ENCODE results near the gene SEMA4D.

The SEMA4D gene

DNA sequence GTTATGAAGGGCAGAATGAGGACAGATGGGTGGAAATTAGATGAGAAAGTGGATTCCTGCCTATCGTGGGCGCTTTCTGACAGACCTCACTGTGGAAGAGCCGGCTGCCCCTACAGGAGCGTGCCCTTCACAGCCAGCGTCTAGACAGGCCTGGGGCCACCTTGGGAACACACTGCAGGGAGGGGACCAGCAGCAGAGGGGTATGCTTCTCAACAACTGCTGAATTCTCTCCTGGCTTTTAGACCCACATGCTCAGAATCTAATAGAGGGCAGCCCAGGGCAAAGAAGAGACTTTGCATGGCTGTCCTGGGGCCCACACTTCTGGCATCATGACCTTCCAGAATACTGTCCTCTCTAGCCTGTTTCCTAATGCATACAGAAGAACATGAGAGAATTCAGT is 2.1 kb upstream of the SEMA4D start:
- DNase-seq: no peak

DNA sequence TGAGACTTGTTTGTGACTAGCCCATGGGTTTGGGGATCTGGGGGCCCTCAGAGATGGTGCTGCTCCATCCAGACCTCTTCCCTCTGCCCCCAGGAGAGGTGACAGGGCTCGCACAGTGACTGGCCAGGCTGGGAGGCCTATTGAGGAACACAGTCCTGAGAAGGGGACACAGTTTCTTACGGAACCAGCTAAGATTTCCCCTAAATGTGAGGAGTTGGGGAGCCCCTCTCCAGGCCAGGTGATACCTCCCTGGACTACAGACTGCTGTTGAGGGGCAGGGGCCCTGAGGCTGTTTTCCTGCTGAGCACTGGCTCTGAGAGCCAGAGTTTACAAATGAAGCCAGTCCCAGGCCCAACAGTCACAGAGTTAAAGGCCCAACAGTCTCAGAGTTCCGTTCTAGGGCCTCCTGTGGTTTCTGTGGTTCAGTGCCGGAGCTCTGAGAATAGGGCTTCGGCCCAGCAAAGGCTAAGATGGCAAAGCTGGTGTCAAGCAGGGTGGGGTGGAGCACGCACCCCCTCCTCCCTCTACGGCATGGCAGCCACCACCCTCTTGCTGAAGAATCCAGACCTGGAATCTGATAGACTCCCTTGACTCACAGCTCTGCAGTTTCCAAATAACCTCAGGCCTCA is 1.1 kb upstream of the SEMA4D start:
- no peak for DNase-seq

DNA sequence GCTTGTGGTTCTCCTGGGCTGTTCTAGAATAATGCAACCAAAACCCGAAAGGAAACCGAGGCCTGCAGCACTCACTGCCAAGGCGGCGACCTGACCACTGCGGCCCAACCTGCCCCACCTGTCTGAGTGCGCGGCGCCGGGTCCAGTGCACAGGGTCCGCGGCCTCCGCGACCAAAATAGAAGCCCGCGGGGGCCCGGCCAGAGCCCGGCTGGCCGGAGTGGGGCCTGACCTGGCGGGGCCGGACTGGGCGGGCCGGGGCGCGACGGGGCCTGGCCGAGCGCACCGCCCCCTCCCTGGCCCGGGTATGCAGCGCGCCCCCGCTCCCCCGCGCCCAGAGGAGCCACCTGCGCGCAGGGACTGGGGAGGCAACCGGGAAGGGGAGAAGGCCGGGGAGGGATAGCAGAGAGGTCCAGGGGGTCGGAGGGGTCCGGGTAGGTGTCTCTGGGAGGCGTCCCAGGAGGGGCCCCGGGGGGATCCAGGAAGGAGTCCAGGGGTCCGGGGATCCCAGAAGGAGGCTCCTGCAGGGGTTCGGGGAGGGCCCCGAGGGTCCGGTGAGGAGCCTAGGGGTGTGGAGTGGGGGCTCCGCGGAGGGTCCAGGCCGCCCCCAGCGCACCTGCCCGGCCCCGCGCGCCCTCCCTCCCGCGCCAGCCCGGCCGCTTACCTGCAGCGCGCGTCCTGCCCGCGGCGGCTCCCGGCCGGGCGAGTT is 503 bp downstream of the SEMA4D start:
- no peak for DNase-seq

DNA sequence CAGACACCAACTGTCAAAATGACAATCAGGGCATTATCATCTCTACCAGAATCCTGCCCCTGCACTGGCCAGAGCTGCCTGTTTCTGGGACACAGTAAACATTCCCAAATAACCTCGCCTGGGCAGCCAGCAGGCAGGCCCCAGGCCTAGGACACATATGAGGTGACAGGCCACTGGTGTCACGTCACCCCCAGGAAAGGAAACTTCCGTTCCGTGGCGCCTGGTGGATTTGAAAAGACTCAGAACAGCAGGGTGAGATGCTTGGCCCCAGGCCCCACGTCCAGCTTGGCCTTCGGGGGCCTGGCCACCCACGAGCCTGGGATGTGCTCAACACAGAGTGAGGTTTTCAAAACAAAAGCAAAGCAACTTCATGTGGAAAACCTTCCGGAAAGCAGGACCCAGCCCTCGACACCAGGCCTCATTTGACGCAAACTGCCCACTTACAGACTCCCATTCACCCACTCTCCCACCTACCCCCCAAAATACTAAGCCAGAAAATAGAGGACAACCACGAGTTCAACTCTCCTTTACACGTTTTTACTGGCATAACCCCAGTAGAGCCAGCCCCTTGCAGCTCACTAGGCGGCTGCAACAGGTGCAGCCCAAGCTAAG is 1.2 kb downstream of the SEMA4D start:
- no peak for DNase-seq

DNA sequence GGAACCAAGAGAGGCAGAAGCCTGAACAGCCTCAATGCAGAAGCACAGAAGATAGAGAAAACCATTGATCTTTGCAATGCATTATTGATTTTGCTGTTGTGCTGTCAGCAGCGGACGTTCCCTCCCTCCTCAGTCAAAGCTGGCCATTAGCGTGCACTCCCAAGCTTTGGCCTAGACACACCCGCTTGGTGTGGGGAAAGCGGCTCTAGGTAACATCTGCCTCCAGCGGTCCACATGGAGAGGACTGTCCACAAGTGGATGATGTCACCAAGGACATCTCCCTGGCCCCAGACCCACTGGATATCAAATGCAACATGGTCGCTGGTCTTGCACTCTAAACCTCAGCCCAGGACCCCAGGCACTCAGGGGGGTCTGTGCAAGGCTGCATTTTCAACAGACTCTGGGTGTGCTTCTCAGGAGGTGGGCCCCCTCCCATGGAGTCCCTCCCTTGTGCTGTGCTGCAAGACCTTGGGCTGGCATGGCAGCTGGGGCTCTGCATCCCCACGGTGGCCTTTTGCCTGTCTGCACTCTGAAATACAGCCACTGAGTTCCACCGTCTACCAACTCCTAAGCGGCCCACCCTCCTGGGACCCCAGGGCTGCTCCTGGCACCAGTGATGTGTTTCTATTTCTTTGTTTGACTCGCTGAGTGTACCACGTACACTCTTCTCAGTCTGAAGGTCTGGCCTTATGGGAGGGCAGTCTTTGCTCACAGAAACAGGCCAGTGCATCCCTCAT is 1.9 kb downstream of the SEMA4D start:
- no peak for DNase-seq

DNA sequence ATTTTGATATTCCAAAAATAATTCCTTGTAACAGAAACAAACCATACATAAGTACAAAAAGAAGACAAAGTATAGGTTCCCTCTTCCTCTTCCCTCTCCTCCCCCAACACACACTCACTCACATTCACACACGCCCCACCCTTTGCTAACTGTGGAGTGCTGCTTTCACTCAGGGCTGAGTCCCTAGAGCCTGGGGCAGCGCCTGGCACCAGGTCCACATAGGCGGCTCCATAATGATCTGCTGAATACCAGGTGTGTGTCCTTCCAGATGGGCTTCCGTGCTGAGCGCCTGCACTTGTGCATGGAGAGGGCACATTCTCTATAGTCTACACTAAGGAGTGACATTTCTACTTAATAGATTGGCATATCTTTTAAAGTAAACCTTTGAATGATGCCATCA is 3.7 kb downstream of the SEMA4D start:
- no peak for DNase-seq

DNA sequence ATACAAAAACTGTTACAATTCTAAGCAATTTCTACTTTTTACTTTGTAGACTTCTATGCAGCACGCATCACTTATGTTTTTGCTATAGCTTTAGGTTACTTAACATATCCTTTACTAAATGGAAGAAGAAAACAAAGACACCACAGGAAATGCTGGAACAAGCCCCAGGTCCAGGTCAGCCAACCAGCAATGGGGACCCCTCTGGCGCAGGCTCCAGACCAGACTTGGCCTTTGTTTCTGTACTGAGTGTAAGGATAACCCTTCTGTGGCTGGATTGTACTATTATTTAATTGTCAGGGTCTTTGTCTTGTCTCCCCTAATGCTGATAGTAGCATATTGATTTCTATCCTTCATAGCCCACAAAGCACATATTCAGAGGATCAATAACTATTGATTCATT is 4.2 kb downstream of the SEMA4D start:
- DNase-seq: no peak

DNA sequence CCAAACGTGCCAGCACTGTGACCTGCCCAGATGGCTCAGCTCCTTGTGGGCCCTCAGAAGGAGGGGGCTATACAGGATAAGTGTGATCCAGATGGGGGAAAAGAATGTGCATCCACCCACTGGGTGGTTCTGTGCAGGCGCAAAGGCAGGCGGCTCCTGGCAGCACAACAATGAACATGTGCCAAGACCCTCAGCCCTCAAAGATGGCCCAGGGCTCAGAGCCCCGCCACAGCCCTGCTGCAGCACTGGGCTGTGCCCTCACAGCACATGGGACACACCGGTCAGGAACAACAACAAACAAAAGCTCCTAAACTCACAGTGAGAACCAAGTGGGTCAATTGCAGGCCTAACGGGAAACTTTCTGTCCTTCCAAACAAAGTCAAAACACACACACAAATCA is 4.7 kb downstream of the SEMA4D start:
- no peak for DNase-seq

DNA sequence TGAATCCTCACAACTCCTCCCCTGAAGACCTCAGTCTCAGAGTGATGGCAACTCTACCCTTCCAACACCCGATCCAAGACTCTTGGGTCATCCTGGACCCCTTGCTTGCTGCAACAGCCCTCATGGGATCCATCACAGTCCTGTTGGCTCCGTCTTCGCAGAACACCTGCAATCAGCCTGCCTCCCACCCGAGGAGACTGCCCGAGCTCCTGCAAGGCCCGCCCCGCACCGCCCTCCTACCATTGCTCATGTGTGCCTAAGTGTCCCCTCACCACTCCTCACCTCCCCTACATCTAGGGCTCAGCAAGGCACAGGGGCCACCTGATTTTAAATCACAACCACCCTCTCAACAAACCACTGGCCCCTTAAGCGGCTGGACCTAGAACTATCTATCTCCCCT is 5.3 kb downstream of the SEMA4D start:
- no peak for DNase-seq

DNA sequence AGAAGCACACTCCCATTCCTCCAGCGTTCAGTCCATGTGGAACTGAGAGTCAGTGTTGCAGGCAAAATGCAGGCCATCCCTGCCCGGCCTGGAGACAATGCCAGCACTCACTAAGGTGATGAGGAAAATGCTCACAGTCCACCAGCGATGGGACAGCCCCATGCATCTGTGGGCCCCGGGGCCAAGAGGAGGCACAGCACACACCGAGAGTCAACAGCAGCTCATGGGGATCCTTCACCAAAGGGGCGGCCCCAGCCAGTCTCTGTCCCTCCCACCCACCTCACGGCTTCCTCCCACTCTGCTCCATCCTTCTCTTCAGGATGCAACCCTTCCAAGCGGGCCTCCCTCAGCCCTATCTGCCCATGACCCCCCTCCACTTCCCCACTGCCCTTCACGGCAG is 6.2 kb downstream of the SEMA4D start:
- DNase-seq: no peak

DNA sequence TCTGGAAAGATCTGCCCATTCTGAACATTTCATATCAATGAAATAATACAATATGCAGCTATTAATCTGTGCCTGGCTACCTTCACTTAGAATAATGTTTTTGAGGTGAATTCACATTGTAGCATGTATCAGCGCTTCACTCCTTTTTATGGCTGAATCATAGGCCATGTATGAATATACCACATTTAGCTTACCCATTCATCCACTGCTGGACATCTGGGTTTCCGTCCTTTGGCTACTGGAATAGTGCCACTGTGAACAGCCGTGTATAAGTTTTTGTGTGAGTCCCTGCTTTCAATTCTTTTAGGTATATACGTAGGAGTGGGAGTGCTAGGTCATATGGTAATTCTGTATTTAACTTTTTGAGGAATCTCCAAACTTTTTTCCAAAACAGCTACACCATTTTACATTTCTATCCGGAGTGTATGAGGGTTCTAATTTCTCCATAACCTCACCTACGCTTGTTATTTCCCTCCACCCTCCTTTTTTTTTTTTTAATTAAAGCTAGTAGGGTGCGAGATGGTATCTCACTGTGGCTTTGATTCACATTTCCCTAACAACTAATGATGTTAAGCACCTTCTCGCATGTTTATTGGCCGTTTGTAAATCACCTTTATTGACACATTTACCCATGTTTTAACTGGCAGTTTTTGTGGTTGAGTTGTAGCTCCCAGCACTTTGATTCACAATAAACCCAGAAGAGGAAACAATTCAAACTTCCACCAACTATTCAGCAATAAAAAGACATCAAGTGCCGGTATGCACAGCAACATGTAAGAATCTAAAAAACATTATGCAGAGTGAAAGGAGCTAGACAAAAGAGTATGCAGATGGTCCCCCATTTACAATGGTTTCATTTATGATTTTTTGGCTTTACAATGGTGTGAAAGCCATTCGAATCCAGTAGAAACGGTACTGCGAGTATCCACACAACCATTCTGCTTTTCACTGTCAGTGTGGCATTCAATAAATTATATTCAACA is 8.1 kb downstream of the SEMA4D start:
- DNase-seq: no peak

DNA sequence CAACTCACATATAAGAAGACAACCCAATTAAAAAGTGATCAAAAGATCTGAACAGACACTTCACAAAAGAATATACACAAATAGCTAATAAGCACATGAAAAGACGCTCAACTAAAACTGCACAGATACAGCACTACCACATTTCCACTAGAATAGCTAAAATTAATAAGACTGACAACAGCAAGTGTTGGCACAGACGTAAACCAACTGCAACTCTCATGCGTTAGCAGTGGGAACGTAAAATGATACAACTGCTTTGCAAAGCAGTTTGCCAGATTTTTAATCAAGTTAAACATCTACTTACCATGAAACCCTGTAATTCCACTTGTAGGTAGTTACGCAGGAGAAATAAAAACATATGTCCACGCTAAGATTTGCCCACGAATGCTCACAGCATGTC is 9.0 kb downstream of the SEMA4D start:
- DNase-seq: no peak

DNA sequence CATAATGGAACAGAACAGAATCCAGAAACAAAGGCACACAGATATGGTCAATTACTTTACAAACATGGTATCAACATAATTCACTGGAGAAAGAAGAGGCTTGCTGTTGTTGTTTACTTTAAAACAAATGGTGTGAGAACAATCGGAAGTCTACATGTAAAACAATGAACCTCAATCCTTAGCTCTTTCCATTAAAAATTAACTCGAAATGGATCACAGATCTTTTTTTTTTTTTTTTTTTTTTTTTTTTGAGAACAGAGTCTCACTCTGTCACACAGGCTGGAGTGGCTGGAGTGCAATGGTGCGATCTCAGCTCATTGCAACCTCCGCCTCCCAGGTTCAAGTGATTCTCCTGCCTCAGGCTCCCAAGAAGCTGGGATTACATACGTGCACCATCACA is 9.8 kb downstream of the SEMA4D start:
- DNase-seq: no peak

DNA sequence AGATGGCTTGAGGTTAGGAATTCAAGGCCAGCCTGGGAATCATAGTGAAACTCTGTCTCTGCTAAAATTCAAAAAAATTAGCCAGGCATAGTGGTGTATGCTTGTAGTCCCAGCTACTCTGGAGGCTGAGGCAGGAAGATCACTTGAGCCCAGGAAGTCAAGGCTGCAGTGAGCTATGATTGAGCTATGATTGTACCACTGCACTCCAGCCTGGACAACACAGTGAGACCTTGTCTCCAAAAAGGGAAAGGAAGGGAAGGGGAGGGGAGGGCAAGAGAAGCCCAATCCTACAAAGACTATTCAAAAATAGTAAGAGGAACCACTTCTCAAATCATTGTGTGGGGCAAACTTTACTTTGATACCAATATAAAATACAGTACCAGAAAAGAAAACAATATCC is 11.2 kb downstream of the SEMA4D start:
- no peak for DNase-seq

DNA sequence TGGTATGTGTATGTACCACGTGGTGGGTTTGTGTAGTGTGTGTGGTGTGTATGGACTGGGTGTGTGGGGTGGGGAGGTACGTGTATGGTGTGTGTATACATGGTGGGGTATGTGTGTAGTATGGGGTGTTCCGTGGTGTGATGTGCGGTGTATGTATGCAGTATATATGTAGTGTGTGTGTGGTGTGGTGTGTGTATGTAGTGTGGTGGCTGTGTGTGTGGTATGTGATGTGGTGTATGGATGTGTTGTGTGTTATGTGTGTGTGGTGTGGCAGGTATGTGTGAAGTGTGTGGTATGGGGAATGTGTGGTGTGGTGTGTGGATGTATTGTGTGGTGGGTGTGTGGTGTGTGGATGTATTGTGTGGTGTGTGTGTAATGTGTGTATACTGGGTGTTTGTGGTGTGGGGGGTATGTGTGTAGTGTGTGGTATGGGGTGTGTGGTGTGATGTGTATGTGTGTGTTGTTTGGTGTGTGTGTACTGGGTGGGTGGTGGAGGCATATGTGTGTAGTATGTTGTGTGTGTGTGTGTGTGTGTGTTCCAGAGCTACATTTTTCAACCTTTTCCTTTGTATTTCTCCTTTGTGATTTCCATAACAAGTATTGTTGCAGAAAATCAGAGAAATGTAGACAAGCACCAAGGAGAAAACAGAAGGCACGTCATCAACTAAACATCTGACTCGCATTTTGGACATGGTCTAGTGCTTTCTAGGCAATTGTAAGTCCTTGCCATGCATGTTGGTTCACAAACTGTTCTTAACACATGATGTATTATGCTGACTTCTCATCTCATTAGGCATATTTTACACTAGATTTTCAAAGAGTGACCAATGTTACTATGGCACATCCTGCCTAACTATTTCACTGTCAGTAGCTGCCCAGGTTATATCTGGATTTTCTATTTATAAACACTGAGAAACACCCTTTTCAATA is 13.2 kb downstream of the SEMA4D start:
- DNase-seq: no peak

DNA sequence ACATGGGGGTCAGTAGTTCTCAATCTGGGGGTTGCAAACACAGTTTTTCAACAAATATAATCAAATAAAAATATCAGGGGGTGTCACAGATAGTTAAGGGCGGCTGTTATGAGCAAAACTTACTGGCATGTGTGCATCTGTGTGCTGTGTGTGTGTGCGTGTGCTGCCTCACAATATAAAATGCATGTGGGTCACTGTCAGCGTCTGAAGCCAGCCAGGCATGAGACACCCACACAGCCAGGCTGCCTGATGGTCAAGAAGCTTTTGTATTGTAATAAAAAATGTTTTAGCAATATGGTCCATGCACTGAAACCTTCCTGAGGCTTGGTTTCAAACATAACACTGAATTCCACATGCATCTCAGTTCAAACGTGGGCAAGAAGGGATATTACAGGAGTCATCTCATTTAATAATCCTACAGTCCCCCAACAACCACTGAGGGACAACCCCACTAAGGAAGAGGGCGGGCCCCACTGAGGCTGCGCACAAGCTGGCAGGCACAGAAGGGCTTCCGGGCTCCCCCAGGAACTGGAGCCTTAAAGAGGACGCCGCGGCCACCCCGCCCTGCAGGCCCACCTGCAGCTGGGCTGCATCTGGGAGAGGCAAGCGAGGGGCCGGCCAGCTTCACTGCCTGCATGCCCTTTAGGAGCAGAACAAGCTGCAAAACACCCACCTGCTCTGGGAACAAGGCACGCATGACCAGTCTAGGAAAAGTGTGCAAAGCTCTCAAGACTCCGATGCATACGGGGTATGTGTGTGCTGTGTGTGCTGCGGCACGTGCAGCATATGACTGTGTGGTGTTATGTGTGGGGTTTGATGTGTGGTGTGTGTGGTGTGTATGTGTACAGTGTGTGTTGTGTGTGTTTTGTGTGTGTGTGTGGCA is 14.1 kb downstream of the SEMA4D start:
- no peak for DNase-seq

DNA sequence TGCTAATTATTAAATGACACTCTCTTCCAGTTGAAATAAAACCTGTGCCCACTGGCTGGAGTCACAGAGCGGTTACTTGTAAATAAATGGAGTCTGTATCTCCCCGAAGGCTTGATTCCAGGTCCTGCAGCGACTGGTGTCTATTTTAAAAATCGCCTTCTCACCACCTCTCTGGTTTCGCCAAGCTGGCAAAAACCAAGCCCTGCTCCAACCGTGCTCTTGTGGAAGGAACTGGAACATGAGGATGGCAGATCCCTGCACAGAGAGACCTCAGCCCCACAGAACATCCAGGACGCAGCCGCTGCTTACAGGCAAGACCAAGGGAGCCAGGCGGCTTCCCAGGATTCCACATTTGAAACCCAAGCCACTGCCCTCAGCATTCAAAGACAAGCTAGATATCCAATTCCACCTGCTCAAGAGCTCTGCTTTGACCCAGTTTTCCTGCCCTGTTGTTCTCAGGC is 15.0 kb downstream of the SEMA4D start:
- DNase-seq: no peak

DNA sequence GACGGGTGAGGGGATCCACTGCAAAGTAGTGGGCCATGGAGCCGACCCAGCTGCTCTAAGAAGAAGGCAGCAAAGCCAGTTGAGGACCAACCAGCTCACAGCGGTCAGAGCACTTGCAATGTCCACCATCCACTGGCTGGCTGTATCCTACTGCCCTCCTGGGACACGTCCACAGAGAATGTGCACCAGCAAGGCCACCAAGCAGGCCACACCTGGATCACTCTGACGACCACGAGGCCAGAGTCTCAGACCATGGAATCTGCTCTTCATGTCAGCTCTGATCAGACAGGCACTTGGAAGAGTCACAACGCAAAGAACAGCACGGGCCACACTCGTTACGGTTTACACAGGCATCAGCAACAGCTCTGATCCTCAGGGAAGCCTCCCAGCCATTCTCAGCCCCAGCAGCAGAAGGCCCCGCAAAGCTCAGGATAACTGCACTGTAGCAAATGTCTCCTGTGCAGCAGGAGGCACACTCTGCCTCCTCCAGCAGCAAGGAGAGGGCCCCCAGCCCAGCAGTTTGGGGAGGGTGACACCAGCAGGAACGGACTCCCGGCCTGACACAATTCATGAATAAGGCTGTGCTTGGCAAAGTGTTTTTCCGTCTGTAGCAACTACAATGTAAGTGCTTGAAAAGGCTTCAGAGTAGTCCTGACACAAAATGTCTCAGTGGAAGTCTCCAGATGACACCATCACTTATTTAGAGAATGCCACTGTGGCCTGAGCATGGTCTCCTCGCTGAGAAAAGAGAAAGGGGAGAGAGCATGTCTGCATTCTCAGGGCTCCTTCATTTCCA is 15.7 kb downstream of the SEMA4D start:
- no peak for DNase-seq

DNA sequence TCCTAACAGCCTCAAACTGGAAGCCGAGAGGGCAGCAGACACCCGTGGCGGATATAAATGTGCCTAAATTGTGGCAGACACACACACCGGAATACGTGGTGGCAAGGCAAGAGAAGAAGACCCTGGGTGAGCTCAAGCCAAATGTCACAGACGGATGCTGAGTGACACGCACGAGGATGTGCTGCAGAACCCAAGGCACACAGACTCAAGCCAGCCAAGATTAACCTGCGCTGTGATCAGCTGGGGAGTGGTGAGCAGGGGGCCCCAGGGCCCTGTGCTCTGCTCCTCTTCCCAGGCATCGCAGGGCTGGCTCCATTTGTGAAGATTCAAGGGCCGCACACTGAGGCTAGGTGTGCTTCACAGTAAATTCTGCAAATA is 16.4 kb downstream of the SEMA4D start:
- no peak for DNase-seq

Measured in T1000 (cell line).